GM19463 (cell line): Measurements from ENCODE around the gene LAMP1.
A peak's percentile ranks its signal among the peaks of the same experiment; 100 is the strongest.
"Not testable (repeated sequence)": the region's sequence is repeated elsewhere in the genome, so short reads cannot be mapped to it uniquely, and the experiment has no call there.

Experiments used
- ATAC-seq: cut with Tn5 transposase; IDR thresholded peaks from one replicate; pipeline ENCODE4 v1.9.1; 2021; ENCODE audit warnings: mild to moderate bottlenecking, moderate library complexity; ENCODE audit not compliant: unreplicated experiment

Gene LAMP1

GRCh38 chr13:113296823-113297369 lies at the start of gene LAMP1:
TSS of gene LAMP1 (plus strand) at chr13:113297239. CDS start at chr13:113297435, 196 bp downstream.
- peak; percentile 76 for ATAC-seq

GRCh38 chr13:113252516-113253095 lies 44.4 kb upstream of the LAMP1 start:
- no peak for ATAC-seq

- not testable (repeated sequence) for ATAC-seq
Measured at GRCh38 chr13:113257908-113258307, 39.1 kb upstream of the LAMP1 start.

GRCh38 chr13:113258321-113259054 lies 38.6 kb upstream of the LAMP1 start:
- ATAC-seq, result no peak

- no peak for ATAC-seq
Measured at GRCh38 chr13:113260996-113261395, 36.0 kb upstream of the LAMP1 start.

- not testable (repeated sequence) for ATAC-seq
Measured at GRCh38 chr13:113263016-113263415, 34.0 kb upstream of the LAMP1 start.

- ATAC-seq, result no peak
Measured at GRCh38 chr13:113267642-113268405, 29.2 kb upstream of the LAMP1 start.

GRCh38 chr13:113272031-113272430 lies 25.0 kb upstream of the LAMP1 start:
- no peak for ATAC-seq

- no peak for ATAC-seq
Measured at GRCh38 chr13:113272701-113273181, 24.3 kb upstream of the LAMP1 start.

- ATAC-seq, result no peak
Measured at GRCh38 chr13:113273321-113273720, 23.7 kb upstream of the LAMP1 start.

- no peak for ATAC-seq
Measured at GRCh38 chr13:113273851-113274590, 23.0 kb upstream of the LAMP1 start.

GRCh38 chr13:113274721-113275120 lies 22.3 kb upstream of the LAMP1 start:
- ATAC-seq, result no peak

- ATAC-seq, result no peak
Measured at GRCh38 chr13:113275387-113275786, 21.7 kb upstream of the LAMP1 start.

- ATAC-seq, result no peak
Measured at GRCh38 chr13:113280126-113280525, 16.9 kb upstream of the LAMP1 start.

GRCh38 chr13:113283904-113284303 lies 13.1 kb upstream of the LAMP1 start:
- ATAC-seq, result no peak

GRCh38 chr13:113288880-113289279 lies 8.2 kb upstream of the LAMP1 start:
- ATAC-seq, result no peak

- no peak for ATAC-seq
Measured at GRCh38 chr13:113291129-113291528, 5.9 kb upstream of the LAMP1 start.

GRCh38 chr13:113292021-113292862 lies 4.8 kb upstream of the LAMP1 start:
- no peak for ATAC-seq

- no peak for ATAC-seq
Measured at GRCh38 chr13:113293686-113294085, 3.4 kb upstream of the LAMP1 start.

GRCh38 chr13:113295776-113296175 lies 1.3 kb upstream of the LAMP1 start:
- no peak for ATAC-seq
